Cardiac muscle cell (in vitro differentiated cells and primary cell): Measurements from ENCODE around the gene TIGD7. TPM values are rescaled to one million over a fixed set of nuclear protein-coding genes. Genes with fewer than 3 reads are reported as not detected.

ENCODE experiments used
- DNase-seq, 2 donors: peaks; one replicate each; pipeline versions ENCODE4 v3.0.0 to v3.0.0-alpha.2; 2010 to 2017; ENCODE audit warnings: low read depth in 1 of 2, low spot score in 1 of 2
- H3K27ac ChIP-seq: fragments of 200-600 bp; sonication (generic); 2 replicates; pipeline ENCODE4 v1.5.1; 2016
- H3K27me3 ChIP-seq: fragments of 200-600 bp; sonication (generic); 2 replicates; pipeline ENCODE4 v1.6.0; 2016; ENCODE audit warnings: control low read depth
- H3K36me3 ChIP-seq: fragments of 200-600 bp; sonication (generic); 2 replicates; pipeline ENCODE4 v1.5.1; 2016; ENCODE audit warnings: control low read depth
- H3K4me1 ChIP-seq: fragments of 200-600 bp; sonication (generic); 2 replicates; pipeline ENCODE4 v1.8.1; 2017; ENCODE audit warnings: low read depth, mild to moderate bottlenecking, mixed run types
- H3K4me3 ChIP-seq: fragments of 200-600 bp; sonication (generic); 2 replicates; pipeline ENCODE4 v1.5.1; 2016; ENCODE audit warnings: mild to moderate bottlenecking
- H3K9me3 ChIP-seq: fragments of 200-600 bp; sonication (generic); 2 replicates; pipeline ENCODE4 v1.5.1; 2017; ENCODE audit warnings: low read depth, mild to moderate bottlenecking, control low read depth
- CTCF ChIP-seq: IDR thresholded peaks from 2 replicates; pipeline ENCODE4 v1.5.1; 2012; ENCODE audit warnings: low read depth, mild to moderate bottlenecking, low read length
- polyA plus RNA-seq: library from polyadenylated mRNA; unstranded; fragments of >200 nt; fragmentation: Nextera tagmentation; extraction: Ambion mirVana; gene quantifications from 2 replicates; pipeline ENCODE4 v1.2.1, GENCODE V29; 2016
- total RNA-seq: library from RNA; depleted of rRNA; stranded (reverse); fragments of >200 nt; gene quantifications from 2 replicates; pipeline ENCODE4 v1.2.3, GENCODE V29; 2016

Gene TIGD7
- total and polyA plus RNA-seq, 2 experiments from 2014 or later: 10.8 to 11.0 TPM

- Histone ChIP-seq H3K4me3 (no peak overlapping the region), H3K4me1 (peaks cover under 1% of the 10 kb centered on the region), H3K27ac (no peak overlapping the region), H3K9me3 (no peaks in the 10 kb centered on the region), H3K36me3 (peaks cover 25% of the 10 kb centered on the region), H3K27me3 (no peaks in the 10 kb centered on the region)
- TF ChIP-seq CTCF: no peak
- no peak for DNase-seq
Measured at GRCh38 chr16:3289998-3290673, 15.1 kb downstream of the TIGD7 start.

- TF ChIP-seq CTCF: no peak
- Histone ChIP-seq H3K9me3 (no peaks in the 10 kb centered on the region), H3K27me3 (no peaks in the 10 kb centered on the region), H3K4me3 (peak overlapping the region; percentile 90), H3K27ac (no peak overlapping the region), H3K36me3 (peaks cover 13% of the 10 kb centered on the region), H3K4me1 (peaks cover 10% of the 10 kb centered on the region)
- no peak for DNase-seq
Measured at GRCh38 chr16:3285131-3285530, 20.1 kb downstream of the TIGD7 start.

GRCh38 chr16:3283543-3284447, 21.4 kb downstream of the TIGD7 start:
- Histone ChIP-seq H3K27me3 (no peaks in the 10 kb centered on the region), H3K27ac (peak overlapping the region; percentile 98), H3K4me1 (peaks cover 10% of the 10 kb centered on the region), H3K4me3 (peak overlapping the region; percentile 90), H3K9me3 (no peaks in the 10 kb centered on the region), H3K36me3 (no peaks in the 10 kb centered on the region)
- no peak for TF ChIP-seq CTCF
- DNase-seq: no peak

- Histone ChIP-seq H3K27me3 (no peaks in the 10 kb centered on the region), H3K4me1 (peaks cover 10% of the 10 kb centered on the region), H3K4me3 (peak within 1 kb of the TSS; percentile 90), H3K36me3 (no peaks in the 10 kb centered on the region), H3K27ac (peak within 1 kb of the TSS; percentile 98), H3K9me3 (no peaks in the 10 kb centered on the region)
- no peak for TF ChIP-seq CTCF
- DNase-seq: peak; percentile 96 to 99
Measured at GRCh38 chr16:3282730-3283542, 22.3 kb downstream of the TIGD7 start, which contains the start of gene ZNF263. Gene ZNF263 (plus strand): TSS chr16:3283491. CDS start chr16:3283819, 328 bp downstream.

- H3K27ac ChIP-seq: peak overlapping the region; percentile 98
- DNase-seq: peak; percentile 79 to 89
- no peaks in the 10 kb centered on the region for H3K36me3 ChIP-seq
- peaks cover 10% of the 10 kb centered on the region for H3K4me1 ChIP-seq
- peak overlapping the region; percentile 90 for H3K4me3 ChIP-seq
- no peaks in the 10 kb centered on the region for H3K9me3 ChIP-seq
- H3K27me3 ChIP-seq: no peaks in the 10 kb centered on the region
- TF ChIP-seq CTCF: no peak
Measured at GRCh38 chr16:3282103-3282729, 23.0 kb downstream of the TIGD7 start.
